Lung microvascular endothelial cell (primary cell): Measurements from ENCODE around the gene LRTM2. TPM values are rescaled to one million over a fixed set of nuclear protein-coding genes. Genes with fewer than 3 reads are reported as not detected.

ENCODE experiments used
- DNase-seq, 2 donors: peaks; one replicate each; pipeline versions ENCODE4 v3.0.0 to v3.0.0-alpha.2; 2010; ENCODE audit warnings: low read depth in 2 of 2
- total RNA-seq: library from RNA; depleted of rRNA; stranded (reverse); fragments of >200 nt; gene quantifications from 2 replicates; pipeline ENCODE4 v1.2.1, GENCODE V29; 2014

LRTM2 gene
- total RNA-seq, 1 donor from 2014 or later, result not detected

DNA sequence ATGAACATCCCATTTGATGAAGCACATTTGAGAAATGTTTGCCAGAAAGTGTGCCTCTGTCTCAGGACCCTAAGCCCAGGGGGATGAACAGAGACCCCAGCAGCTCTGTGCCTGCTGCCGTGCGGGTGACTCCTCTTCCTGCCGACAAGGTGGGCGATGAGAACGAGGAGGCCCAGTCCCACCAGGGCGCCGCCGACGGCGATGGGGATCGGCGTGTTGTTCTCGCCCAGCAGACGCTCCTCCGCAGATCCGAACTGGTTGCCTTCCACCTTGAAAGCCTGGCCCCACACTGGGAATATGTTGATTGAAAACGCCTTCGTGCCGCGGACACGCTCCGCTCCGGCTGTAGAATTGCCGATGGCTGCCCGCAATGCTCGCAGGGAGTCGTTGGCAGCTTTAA is 44.1 kb downstream of the LRTM2 start:
- no peak for DNase-seq

DNA sequence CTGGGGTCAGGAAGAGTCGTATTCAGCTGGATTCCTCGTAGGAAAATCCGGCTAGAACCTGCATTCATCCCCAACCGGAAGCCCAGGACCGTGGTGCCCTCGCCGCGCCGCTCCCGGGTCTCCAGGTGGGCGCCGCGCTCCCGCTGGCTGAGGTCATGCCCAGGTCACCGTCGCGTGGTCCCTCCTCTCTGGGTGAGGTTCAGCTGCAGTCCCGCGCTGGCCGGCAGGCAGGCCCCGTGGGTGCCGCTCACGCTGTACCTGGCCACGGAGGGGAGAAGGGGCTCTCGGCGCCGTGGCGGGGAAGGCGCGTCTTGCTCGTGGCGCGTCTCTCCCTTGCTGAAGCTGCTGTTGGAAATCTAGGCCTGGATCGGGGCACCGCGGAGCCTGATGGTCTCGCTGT is 44.5 kb downstream of the LRTM2 start:
- no peak for DNase-seq

DNA sequence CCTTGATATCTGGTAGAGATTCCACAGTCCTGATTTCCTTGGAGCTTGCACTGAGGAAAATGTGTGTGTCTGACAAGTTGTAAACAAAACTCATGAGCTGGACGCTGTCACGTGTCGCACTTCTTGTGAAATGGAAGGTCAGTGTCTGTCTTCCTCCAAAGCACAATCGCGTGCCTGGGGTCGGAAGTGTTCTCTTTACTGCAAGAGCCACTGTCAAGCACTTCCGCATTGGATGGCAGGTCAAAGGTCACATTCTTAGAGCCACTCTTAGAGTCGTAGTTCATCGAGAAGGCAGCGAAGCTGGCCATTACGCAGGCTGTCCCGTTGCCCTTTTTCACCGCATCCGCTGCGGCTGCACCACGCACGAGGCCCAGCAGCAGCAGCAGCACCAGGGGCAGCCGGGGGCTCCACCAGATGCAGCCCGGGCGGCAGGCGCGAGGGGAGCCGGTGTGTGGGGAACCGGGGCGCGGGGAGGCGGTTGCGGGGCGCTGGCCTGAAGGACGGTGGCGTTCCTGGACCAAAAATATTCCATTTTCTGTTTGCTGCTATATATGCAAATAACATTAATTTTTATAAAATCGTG is 45.0 kb downstream of the LRTM2 start:
- no peak for DNase-seq

DNA sequence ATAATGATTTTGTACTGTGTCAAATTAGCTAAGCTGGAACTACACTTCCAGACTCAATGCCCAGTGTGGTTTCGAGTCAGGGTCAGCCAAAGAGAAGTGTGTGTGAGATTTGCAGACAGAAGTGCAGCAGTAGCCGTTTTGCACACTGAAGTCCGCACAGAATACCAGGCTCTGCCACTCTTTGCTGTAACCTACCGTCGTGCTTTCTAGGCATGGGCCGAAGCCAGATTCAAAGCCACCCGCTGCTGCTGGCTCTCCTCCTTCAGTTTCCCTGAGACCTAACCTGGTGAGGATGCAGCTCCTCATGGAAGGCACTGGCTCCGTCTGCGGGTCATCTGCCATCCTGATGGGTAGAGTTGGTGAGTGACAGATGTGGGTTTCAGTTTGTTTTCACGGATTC is 48.8 kb downstream of the LRTM2 start:
- no peak for DNase-seq

DNA sequence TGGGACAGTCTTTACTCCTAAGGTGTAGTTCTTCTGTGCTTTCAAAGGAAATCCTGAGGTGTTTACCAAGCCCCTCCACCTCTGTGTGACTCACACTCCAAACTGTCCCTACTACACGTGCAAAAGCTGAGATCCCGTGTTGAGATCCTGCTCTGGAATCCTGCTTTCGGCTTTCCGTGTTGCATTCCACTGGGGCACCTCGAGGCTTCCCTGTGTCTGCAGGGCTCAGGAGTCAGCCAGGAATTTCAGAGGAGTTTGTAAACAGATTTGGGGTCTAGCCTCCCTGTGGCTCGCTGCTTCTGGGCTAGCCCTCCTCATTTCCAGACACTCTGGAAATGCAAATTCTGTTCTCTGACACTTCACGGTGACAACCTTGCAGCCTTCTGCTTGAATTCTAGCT is 49.7 kb downstream of the LRTM2 start:
- DNase-seq, result no peak

DNA sequence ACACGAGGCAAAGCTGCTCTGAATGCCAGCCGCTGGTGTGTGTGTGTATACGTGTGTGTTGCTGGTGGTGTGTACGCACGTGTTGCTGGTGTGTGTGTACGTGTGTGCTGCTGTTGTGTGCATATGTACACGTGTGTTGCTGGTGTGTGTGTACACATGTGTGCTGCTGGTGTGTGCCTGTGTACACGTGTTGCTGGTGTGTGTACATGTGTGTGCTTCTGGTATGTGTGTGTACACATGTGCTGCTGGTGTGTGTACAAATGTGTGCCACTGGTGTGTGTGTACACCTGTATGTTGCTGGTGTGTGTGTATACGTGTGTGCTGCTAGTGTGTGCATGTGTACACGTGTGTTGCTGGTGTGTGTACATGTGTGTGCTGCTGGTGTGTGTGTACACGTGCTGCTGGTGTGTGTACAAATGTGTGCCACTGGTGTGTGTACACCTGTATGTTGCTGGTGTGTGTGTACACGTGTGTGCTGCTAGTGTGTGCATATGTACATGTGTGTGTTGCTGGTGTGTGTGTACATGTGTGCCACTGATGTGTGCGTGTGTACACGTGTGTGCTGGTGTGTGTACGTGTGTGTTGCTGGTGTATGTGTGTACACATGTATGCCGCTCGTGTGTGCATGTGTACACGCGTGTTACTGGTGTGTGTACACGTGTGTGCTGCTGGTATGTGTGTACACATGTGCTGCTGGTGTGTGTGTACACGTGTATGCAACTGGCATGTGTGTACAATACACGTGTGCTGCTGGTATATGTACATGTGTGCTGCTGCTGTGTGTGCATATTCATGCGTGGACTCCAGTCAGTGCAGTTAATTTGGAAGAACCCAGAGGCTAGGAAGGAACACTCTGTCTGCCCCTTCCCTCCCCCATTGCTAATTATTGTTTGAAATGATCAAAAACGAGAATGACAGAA is 50.9 kb downstream of the LRTM2 start:
- DNase-seq, result no peak

DNA sequence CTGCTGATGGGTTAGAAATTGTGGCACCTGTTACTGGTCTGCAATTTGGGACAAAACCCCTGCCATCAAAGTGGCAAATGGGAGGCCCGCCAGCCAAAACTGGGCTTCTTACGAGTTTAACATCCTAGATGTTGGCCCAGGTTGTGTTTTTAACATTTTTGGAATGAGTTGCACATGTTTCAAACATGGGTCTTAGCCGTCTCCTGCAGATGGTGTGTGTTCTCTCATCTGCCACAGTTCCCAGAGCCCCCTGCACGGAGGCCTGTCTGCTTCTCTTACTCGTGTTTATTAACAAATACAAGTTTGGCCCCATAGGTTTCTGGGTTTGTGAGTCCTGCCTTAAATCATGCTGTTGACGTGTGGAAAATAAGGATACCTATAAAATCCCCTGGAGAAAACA is 51.6 kb downstream of the LRTM2 start:
- no peak for DNase-seq

DNA sequence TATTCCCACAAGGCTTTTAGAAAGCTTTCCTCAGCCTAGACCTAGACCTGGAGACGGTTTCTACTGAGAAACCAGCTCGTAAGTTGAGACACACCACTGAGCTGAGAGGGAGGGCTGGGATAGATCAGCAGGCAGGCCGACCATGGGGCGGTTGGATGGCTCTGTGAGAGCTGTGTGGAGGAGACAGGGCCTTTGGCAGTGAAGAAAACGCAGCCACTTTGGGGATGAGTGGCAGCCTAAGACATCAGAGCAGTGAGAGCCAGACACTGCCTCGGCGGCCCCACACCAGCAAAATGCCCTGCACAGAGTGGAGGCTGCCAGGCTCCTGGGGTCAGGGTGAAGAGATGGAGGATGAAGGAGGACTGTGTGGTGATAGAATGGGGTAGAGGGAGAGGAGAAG is 52.1 kb downstream of the LRTM2 start:
- no peak for DNase-seq

DNA sequence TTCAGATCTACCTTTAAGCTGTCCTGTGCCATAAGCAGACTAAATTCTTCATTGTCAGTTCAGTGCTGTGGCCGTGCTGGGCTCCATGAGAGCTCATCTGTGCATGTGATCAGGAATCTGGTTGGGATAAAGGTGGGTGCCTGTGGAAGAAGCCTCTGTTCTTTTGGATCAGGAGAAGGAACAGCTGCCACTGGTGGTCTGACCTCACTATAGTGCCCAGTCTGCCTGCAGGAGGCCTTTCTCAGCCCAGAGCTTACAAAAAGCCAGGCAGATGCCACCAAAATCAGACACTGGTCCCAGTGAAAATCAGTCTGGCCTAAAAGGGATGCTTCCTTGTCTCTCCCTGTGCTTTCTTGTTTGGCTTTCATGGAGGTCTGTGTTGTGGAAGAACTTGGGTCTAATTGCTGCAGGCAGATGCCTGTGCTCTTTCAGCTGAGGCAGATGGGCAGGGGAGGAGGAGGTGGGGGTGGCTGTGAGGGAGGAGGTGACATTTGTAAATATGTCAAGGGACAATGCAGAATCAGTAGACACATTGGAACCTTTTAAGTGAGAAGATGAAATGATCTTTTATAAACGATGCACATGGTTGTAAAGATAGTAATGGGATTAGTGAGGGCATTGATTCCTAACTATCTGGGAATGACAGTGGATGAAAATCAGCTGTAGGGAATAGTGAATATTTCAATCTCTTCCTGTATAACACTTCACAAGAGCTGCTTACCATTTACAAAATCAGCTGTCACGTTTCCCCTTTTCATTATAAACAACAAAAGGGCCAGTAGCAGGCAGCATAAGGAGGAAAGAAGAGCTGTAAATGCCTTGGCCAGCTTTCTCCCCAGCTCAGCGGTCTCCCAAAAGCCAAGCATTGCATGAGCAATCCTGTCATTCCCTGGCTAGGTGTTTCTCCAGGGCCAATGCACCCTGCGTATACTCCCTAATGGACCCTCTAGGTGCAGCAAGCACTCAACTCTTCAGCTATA is 53.5 kb downstream of the LRTM2 start:
- DNase-seq, result no peak

DNA sequence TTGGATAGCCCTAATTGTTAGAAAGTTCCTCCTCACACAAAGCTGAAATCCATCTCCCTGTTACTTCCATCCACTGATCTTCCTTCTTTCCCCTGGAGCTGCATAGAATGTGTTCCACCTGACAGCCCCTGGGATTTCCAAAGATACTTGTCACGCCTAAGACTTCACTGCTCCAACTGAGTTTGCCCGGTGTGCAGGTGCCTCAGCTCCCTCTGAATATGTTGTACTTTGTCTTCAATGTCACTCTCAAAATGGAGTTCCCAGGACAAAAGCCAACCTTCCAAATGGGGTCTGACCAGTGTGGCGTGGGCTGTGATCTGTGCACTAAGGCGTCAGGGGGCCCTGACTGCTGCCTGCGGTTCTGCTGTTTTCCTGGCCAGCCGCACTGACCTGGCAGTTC is 55.2 kb downstream of the LRTM2 start:
- DNase-seq, result no peak

DNA sequence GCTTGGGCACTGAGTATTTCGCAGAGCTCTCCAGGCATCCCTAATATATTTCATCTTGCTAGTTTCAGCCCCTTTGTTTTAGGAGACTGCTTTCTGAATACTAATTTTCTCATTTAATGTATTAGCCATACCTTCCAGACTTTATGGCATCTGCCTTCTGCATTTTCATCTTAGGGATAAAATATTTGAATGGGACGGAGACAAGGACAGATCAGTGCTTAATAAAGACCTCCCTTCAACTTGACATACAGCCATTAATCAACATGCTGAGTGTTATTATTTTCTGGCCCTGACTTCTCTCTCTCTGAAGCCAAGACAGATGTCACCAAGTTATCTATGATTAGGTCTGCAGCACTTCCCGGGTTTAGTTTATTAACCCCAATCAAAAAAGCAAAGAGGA is 55.7 kb downstream of the LRTM2 start:
- DNase-seq, result no peak

DNA sequence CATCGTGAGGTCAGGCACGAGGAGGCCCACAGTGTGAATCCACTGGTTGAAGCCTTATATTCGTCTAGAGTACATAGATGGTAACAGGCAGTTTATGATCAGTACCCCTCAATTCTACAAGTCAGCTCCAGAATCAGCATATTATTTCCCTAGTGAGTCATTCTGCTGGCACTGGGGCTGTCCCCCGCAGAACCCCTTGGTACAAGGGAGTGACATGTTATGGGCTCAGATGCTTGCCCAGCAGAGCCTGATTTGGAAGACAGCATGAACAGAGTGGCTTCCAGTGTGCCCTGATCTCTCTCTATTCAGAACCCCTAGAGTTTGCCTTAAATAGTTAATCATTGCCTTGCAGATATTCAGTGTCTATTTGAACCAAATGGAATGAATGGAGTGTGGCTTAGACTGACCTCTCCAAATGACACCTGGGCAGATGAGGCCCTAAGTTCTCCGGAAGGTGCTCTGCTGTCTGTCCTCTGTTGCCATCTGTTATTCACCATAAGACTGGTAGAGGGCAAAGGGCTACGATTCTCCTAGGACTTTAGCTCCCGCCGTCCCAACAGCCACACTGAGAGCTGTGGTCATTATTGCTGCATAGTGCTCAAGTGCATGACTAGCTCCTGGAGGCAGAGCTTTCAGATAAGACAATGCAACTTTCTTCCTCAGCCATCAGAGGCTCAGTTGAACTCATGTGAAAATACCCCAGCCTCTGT is 57.0 kb downstream of the LRTM2 start:
- no peak for DNase-seq

DNA sequence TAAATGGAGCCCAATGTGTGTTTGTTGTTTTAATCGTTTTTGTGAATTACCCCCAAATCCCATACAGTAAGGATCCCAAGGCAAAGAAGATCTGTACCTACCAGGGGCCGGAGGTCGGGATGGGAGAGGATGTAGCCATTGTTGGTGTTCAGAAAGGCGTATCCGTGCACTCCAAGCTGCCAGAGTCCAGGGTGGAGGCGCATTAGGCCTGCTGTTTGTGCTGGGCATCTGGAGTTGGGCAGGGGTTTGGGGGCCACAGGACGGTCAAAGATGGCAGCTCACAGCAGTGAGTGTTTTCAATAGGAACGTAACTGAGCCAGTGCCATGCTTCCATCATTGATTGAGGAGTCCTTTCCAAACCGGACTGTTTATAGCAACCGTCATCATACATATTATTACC is 57.8 kb downstream of the LRTM2 start:
- no peak for DNase-seq

DNA sequence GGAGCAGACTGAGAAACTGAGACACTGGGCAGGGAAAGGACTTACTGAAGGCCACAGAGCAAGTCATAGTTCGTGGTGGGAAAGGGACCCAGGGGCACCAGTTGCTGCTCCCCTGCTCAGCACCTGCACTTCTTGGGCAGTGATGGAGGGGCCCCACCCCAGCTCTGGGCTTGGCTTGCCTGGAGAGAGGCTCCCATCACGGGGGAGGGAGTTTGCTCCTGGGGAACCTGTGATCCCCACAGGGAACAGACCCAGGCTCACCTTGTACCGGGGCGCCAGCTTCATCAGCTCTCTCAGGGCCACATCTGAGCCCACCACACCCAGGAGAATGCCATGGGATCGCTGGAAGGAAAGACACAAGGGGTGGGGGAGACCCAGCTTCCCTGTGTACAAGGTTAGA is 58.3 kb downstream of the LRTM2 start:
- DNase-seq, result no peak

DNA sequence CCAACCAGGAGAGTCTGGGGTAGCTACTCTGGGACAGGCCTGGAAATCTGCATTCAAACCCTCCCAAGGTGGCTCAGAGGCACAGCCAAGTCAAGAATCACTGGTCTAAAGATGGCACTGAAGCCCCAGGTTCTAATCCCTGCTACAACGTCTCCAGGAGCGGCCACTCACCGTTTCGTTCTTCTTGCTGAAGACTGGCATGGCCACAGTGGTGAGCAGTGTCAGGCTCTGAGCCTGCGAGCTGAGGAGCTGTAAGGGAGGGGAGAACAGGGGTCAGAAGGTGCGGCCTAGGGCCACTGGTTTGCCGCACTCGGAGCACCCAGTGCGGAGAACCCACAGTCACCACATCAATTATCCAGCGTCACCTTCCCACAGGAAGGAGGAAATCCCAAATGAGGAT is 59.3 kb downstream of the LRTM2 start:
- no peak for DNase-seq

DNA sequence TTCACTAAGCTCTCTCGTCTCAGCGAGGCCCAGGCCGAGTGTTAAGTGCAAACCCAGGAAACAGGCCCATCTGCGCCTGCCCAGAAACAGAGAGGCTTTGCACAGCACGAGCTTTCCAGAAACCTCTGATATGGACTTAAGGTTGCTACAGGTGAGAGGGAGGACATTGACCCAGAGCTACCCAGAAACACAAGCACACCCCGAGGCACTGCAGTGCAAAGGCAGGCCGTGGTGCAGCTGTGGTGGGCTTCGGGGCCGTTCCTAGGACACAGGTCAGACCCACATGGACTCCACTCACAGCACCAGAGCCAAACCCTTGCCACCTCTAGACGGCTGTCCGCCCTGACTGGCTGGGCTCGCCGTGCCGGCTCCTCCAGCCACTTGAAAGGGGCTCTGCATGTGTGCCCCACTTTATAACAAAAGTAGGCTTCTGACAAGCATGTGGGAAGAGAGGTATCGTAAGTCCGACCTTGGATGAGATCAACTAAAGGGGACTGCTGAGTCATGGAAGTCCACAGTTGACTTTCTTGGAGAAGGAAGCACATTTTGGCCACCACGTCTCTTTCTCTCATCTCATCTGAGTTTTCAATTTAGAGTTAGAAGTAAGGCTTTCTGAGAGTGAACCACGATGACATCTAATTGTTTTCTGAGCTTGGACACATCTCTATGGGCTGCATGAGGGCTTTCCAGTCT is 59.9 kb downstream of the LRTM2 start:
- DNase-seq, result no peak

DNA sequence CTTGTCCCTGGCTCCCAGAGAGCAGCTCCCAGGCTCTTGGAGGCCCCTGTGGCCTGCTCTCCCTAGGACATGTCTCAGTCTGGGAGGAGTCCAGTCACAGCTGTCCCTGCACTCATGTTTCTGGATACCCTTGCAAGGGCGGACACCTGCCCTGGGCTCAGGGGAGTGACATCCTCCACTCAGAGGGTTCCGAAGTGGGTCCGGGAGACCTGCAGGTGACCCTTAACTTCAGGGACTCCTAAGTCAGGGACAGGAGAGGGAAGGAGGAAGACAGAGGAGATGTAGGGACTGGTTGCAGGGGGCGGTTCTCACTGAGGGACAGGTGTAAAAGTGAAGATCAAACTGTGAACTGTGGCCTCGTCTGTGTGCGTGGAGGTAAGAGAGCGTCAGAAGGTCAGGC is 60.5 kb downstream of the LRTM2 start:
- DNase-seq, result no peak

DNA sequence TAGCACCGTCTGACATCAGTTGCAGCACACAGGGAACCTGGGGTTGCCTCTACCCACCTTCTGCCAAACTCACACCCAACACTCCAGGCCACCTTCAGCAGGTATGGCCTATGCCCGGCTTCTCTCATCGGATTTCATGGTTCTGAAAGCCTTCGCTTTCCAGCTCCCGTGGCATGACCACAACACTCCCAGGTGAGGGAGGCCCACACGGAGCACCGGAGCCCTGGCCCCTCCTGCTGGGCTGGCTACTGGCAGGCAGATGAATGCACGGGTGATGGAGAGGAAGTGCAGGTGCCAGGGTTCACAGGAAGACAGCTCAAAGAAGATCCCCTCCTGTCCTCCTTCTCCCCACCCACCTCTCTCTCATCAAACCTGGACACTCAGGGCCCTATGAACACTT is 60.9 kb downstream of the LRTM2 start:
- DNase-seq, result no peak

DNA sequence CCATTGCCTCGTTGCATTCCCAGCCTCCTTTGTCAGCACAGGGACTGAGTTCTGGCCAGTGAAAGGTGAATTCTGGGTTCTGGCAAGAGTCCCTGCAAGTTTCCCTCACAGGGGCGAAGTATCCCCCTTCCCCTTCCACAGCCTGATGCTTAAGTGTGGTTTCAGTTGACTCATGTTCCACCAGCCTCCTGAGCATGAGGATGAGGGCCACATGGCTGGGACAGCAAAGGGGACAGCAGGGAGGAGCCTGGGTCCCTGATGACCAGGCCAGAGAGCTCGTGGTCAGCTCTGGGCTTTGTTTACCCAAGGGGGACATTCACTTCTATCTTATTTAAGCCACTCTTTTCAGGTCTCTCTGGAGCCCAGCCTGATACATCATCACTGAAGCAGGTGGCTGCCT is 61.6 kb downstream of the LRTM2 start:
- DNase-seq, result no peak

DNA sequence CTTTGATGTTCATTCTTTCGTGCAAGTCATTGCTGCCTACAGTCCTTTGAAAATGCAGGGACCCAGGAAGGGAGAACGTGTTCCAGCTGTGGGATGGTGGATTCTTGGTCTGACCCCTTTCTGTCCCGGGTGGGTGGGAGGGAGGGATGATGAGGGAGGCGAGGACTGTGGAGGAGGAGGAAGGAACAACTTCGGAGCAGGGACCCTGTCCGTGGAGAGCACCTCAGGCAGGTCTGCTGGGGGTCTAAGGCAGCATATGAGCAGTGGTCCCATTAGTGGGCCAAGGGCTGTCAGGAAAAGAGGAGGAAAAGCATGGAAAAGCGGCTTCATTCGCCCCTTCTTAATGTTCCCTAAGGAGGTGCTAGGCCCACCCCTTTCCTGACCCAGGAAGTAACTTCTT is 62.0 kb downstream of the LRTM2 start:
- DNase-seq, result no peak
